Measurements from ENCODE around the gene GLRX. TPM values are rescaled to one million over a fixed set of nuclear protein-coding genes. Genes with fewer than 3 reads are reported as not detected.

Gene GLRX
- total RNA-seq, 1 donor from 2014 or later: 11.6 TPM

DNA sequence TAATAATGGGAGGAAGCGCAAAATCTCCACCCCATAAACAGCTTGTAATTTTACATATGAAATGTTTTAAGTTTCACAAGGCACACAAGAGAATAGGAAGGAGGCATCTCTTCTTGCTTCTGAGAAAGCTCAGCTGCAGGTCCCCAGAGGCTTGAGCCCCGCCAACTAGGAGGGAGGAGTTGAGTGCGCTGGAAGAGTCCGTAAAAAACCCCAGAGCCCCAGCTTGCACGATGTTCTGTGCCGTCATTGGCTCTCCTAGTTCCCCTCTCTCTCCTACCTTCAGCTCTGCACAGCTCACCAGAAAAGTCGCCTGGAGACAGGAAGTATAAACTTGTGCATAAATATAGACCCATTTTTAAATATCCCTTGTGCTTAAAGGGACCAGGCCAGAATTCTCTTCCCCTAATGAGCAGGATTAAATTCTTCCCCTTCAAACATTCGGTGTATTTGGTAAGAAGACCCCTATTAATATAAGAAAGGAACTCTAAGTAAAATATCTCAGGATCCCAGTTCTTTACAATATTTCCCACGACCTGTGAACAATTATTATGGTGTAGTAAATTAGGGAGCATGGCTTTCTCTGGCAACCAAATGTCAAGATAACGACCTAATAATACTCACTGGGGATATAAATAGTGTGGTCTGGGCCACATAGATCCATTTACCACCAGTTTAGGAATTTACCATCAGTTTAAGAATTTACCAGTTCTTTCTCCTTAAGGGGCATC lies 13.7 kb downstream of the GLRX start:
- DNase-seq (ENCODE audit: low spot score): peak; percentile 95

DNA sequence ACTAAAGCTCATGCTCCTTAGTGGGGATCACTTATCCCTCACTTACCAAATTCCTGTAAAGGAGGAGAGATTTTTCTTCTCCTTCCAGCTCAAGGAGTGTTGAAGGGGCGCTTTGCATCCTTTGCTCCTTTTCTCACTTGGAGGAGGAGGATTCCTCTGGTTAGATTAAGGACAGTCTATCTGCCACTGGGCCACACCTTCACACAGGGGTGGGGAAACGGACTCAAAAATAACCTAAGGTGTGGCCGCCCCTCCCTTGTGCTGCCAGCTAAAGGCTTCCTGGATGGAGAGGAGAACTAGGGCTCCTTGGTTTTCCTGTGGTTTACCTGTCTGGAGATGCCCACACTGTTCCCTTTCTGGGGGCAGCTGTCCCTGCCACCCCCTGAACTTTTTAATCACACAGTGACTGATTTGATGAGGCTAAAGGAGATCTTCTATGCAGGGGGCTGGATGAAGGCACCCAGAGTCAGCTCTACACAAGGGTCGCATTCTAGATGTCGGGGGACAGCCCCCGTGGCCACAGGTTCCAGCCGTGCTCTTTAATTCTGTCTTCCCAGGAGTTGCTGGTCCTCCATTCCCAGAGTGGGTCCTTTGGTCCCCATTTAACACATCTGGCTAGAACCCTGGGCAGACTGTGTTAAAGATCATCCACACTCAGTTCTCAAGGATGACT lies 14.4 kb downstream of the GLRX start:
- DNase-seq (ENCODE audit: low spot score): no peak

DNA sequence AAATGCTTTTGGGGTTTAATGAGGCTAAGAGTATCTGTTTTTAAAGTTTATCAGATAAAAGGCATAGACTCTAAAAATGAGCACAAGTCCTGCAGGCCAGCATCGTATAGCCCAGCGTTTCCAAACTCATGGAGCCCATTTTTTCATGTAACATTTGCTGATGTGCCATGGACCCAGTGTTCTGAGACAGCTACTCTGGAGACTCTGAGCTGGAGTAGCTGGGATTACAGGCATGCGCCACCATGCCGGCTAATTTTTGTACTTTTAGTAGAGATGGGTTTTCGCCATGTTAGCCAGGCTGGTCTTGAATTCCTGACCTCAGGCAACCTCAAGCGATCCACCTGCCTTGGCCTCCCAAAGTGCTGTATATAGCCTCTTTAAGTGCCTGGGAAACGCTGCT lies 15.8 kb downstream of the GLRX start:
- DNase-seq (ENCODE audit: low spot score): no peak

DNA sequence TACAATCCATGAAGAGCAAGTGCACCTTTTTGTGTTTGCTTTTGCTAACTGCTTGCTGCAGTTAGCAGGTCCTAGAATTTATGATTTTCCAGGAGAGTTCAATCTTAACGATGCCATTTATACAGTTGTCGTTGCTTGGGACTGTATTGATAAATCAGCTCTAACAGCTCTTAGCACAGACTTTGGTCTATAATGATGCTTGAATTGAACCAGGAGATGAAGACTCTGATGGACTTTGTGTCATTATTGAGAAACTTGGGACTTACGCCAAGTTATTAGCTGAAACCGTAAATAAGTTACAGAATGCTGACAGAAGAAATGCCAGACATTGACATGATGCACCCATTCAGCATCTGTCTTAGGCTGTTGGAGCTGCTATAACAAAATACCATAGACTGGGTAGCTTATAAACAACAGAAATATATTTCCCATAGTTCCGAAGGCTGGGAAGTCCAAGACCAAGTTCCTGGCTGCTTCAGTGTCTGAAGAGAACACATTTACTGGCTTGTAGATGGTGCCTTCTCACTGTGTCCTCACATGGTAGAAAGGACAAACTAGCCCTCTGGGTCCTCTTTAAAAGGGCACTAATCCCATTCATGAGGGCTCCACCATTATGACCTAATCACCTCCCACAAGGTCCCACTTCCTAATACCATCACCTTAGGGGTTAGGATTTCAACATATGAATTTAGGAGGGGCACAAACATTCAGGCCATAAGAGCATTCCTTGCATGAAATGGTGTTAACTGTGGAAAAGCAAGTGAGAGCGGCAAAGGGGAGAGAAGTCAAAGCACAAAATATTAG lies 17.6 kb downstream of the GLRX start:
- no peak for DNase-seq (ENCODE audit: low spot score)

DNA sequence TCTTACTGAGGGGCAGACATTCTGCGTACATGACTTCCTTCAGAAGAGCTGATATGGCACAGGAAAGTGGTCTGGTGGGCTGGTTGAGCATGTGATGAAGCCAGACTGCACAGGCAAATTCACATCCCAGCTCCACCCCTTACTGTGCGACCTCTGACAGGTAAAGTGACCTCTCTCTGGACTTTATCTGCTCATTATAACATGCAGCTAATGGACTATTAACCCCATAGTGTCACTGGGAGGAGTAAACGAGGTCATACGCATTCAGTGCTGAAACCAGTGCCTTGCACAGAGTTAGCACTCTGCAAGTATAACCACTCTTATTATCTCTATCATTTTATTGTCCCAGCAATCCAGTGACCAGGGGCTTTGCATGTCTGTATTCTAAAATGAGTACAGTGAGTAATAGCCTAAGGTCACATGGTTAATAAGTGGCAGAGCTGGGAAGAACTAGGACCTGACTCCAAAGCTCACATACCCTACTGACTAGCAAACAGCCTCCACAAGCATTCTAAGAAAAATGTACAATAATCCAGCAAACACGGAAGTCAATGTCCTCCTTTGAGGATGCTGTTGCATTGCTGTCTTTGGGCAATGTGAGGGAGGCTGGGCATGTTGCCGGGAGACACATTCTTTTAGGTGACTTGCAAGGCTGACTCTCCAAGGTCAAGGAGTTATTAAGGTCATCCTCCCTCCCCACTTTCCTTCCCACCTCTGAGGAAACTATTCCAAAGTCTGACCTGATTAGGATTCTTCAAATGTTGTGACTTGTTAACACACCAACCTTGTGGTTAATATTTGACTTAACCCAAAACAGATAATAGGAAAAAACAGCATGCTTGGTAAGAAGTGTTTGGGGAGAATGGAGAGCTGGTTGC lies 19.0 kb downstream of the GLRX start:
- no peak for DNase-seq (ENCODE audit: low spot score)

GRCh38 chr5:95801961-95802360 lies 20.6 kb downstream of the GLRX start:
- DNase-seq (ENCODE audit: low spot score): no peak

DNA sequence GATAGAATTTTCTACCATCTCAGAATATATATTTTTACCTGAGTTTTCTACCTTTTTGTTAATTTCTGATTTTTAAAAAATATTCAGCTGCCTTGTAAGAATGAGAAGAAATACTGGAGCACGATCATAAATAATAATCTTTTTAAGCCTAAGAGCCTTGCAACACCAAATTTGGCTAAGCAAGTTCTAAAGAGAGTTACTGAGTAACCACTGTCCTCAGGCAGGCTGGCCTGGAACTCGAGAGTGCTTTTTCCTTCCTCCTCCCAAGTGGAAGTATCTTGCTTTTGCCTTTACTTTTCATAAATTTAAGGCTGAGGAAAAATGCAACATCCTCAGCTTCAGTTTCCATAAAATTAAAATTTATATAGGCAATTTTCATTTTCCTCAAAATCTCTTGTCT lies 21.0 kb downstream of the GLRX start:
- no peak for DNase-seq (ENCODE audit: low spot score)

DNA sequence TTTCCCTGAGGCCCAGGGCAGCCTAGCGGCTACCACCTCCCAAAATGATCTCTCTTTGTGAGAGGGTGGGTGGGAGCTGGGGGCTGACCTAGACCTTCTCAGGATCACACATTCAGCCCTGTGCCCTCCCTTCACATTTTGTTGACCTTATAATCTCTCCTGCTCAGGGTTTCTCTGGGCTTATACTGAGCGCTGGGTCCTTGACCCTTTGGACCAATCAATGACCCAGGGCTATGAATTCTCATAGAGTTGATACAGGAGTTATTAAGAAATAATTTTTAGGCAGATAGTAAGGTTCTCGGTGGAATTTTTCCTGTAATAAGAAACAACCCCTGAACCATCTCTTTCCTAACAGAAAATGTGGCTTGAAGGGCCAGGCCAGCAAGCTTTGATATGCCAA lies 22.0 kb downstream of the GLRX start:
- DNase-seq (ENCODE audit: low spot score): no peak

DNA sequence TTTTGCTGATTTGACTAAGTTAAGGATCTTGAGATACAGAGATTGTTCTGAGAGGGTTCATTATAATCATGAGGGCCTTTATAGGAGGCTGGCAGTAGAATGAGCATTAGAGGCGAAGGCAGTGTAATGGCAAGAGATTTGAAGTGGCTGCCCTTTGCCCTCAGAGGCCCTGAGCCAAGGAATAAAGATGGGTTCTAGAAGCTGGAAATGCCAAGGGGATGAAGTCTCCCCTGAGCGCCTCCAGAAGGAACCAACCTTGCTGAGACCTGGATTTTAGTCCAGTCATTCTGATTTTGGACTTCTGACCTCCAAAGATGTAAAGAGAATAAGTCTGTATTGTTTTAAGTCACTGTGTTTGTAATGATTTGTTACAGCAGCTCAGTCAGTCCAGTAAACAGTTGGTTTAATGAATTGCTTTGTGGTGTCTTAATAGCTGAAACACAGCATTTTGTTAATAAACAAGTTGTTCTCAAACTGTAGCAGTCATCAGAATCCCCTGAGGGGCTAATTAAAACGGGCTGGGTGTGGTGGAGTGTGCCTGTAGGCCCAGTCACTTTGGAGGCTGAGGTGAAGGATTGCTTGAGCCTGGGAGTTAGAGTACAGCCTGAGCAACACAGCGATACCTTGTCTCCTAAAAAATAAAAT lies 23.2 kb downstream of the GLRX start:
- no peak for DNase-seq (ENCODE audit: low spot score)

- no peak for DNase-seq (ENCODE audit: low spot score)
Measured at GRCh38 chr5:95798545-95798944, 24.0 kb downstream of the GLRX start.

- DNase-seq (ENCODE audit: low spot score): no peak
Measured at GRCh38 chr5:95798048-95798447, 24.5 kb downstream of the GLRX start.

DNA sequence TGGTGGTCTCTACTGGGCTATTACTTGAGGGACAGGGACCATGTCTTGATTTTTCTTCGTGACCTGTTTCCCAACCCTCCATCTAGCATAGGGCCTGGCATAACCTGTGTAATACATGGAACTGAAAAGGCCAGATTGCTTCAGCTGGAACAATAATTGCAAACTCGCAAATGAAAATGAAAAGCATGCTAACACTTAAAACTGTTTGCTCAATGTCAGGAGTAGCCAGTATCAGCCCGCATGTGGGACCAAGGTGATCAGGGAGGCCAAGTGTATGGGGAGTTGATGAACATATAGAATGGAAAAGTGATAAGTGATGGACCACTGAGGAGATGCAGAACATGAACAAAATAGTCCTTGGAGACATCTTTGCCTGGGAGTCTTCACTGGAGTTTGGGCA lies 25.2 kb downstream of the GLRX start:
- no peak for DNase-seq (ENCODE audit: low spot score)

DNA sequence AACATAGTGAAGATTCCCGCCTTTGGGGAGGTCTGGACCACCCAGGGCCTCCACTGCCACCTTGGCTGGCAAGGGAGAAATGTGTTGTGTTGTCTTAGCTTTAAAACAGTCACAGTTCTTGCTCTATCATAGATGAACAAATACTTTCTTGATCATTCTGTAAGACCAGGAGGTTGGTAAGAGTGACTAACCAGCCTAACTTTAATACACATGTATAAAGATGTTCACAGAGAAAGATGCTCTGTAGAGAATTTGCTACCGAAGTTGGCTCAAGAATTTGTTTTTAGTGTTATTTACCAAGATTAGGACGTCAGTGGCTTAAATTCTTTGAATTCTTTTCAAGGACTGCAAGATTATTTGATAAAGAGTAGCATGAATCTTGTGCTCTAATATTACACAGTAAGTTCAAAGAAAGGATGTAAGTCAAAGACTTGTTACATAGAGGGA lies 28.4 kb downstream of the GLRX start:
- no peak for DNase-seq (ENCODE audit: low spot score)

DNA sequence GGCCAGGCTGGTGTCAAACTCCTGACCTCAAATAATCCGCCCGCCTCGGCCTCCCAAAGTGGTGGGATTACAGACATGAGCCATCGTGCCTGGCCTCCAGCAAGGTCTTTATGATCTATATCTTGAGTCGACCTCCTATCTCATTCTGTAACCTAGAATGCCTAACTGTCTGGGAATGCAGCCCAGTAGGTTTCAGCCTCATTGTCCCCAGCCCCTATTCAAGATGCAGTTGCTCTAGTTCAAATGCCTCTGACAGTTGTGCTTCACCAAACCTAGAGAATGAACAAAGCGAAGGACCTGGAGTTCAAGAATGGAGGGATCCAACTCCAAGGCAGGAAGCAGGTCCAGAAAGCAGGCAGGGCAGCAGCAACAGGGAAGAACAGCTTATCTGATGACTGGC lies 30.8 kb downstream of the GLRX start:
- no peak for DNase-seq (ENCODE audit: low spot score)

GRCh38 chr5:95788493-95788892 lies 34.0 kb downstream of the GLRX start:
- no peak for DNase-seq (ENCODE audit: low spot score)

DNA sequence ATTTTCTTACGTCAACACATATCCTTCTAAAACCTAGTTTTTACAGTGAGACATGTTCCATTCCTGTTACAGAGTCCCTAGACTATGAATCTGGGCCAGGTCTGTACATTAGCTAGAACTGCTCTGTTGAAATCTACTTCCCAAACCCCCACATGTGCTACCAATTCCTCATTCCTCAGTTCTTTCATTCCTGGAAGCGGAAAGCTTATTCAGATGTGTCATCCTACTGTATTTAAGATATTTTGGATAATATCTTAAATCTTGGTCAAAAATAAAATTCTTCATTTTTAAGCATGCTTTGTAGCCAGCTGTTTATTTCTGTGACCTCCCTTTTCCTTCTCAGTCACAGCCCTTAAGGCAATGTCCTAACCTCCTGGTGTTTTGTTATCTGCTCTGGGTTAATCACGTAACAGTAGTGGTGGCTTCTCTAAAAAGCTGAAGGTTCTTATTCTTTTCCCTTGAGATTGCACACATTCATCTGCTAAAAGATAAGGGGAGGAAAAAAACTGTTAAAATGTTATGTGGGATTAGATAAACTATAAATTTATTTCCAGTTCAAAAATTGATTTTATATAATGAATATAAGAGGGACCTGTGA lies 35.6 kb downstream of the GLRX start:
- DNase-seq (ENCODE audit: low spot score): peak; percentile 27

- no peak for DNase-seq (ENCODE audit: low spot score)
Measured at GRCh38 chr5:95784514-95785302, 37.8 kb downstream of the GLRX start.

DNA sequence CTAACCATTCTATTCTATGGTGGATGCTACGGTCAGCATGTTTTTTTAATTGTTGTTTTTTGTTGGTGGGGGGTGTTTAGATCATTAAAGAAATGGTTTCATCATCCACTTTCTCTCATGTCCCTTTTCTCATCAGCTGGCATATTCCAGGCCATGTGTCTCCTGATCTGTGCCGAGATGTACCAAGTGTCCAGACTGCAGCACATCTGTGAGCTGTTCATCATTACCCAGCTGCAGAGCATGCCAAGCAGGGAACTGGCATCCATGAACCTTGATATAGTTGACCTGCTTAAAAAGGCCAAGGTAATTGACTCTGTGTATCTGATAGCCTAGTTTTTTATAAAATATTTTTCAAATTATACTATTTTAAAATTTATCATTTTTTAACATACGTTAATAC lies 38.9 kb downstream of the GLRX start:
- DNase-seq (ENCODE audit: low spot score): no peak

DNA sequence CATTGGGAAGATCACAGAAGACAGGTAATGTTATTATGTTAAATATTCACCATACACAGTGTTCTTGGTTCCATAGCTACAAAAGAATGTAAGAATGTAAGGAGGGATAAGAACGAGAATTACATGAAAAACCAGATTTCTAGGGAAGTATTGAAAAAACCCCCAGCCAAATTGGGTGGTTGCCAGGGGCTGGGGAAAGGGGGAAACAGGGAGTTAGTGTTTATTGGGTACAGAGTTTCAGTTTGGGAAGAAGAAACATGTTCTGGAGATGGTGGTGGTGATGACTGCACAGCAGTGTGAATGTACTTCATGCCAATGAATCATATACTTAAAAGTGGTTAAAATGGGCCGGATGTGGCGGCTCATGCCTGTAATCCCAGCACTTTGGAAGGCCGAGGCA lies 40.3 kb downstream of the GLRX start:
- DNase-seq (ENCODE audit: low spot score): peak; percentile 30

DNA sequence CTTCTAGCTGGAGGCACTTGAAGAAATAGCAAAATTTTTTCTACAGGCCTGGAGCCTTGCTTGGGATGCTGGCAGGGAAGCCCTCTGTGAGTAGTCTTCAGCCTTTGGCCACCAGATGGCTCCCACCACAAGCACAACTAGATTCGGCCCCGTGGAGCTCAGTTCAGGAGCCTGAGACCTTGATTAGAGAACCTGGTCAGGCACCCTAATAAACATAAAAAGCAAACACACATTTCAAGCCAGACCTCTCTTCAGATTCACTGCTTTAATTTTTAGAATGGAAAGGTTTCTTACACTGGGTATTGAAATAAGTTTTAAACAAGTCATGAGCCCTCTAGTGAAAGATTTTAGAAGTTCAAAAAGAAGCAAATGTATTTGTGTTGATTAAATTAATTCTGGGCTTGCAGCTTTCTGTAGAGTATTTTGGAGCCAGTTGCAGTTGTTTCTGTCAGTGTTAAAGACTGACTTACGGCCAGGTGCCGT lies 41.4 kb downstream of the GLRX start:
- peak; percentile 84 for DNase-seq (ENCODE audit: low spot score)

Data from umbilical cord (tissue), 2 donors.